Stimulated activated CD4-positive, alpha-beta T cell treated with anti-CD3 and anti-CD28 coated beads, Interleukin-4, amount 100 ng/mL, for 1 hour (primary cell): Measurements from ENCODE around the gene ZPR1.
"Not testable (repeated sequence)": the region's sequence is repeated elsewhere in the genome, so short reads cannot be mapped to it uniquely, and the experiment has no call there.

ENCODE experiments used
- DNase-seq: peaks from one replicate; pipeline ENCODE4 v3.0.0-alpha.2; 2020

Gene ZPR1

DNA sequence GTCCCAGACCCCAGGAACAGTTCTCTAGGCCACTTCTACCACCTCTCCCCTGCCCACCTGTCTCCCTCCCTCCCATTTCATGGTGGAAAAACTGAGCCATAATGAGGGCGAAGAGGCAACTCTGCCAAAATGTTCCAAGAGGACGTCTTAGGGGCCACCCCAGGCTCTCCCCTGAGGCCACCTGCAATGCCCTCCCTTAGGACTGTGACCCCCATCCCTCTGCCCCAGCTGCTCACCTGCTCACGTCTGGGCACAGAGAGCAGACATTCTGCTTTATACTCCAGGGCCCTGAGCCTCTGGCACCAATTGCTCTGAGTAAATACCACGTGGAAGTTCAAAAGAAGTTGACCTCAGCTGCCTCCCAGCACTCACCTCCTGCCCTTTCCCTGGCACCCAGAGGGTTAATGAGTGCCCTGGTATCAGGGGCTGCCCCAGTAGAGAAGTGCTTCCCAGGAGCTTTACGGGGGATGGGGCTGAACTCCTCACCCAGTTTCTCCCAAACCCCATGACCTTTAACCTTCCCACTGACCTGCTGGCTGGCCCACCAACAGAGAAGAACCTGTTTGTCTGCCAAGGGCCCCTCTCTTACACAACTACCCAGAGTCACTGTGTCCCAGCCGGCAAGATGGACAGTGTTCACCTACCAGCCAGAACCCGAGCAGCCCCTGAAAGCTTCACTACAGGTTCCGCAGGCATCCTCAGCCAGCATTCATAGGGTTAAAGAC lies 4.5 kb upstream of the ZPR1 start:
- DNase-seq: no peak

DNA sequence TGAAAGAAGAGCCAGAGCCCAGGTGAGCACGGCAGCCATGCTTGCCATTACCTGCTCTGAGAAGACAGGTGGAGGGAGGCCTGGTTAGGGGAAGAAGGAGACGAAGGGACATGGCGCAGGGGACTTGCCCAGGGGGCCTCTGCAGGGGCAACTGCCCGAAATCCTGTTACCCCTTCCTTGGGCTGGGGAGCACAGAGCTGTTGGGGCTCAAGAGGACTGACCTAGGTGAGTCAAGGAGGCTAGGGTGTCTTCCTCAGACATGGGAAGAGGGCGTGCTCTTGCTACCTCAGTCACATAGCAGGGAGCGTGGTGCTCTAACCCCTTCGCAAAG lies 4.0 kb upstream of the ZPR1 start, which contains the start of gene APOA5:
APOA5 (minus strand) TSS at position 67 of the 331 bp plus-strand sequence; CDS start at position 48, 19 bp downstream.
- DNase-seq: no peak

DNA sequence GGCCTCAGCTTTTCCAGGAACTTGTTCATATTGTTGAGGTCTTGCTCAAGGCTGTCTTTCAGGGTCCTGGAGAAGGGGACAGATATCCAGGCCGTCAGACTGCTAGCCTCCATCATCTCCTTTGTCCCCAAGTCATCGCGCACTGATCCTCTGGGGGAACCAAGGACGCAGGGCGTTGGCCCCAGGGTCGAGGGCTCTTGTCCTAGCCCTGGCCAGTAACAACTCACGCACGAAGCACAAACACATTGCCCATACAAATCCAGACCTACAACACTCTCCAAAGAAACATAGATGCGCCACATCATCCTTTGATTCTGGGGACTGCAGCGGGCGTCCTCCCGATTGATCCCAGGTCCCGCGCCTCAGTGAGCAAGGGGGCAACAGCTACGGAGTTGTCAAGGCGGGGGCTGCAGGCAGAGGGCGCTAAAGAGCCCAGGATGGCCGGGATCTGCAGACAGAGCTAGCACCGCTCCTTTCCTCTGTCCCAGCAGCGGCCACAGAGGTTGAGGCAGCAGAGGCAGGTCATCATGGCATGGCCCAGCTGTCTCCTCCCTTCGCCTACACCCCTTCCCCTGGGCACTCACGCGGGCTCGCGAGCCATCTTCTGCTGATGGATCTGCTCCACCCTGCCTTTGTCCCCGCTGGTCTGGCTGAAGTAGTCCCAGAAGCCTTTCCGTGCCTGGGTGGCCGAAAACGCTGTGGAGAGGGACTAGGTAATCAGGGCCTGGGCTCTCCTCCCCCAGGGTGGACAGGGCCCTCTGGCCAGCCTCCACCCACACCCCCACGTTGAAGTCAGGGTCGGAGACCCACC lies 3.4 kb upstream of the ZPR1 start:
- DNase-seq: peak; percentile 77

DNA sequence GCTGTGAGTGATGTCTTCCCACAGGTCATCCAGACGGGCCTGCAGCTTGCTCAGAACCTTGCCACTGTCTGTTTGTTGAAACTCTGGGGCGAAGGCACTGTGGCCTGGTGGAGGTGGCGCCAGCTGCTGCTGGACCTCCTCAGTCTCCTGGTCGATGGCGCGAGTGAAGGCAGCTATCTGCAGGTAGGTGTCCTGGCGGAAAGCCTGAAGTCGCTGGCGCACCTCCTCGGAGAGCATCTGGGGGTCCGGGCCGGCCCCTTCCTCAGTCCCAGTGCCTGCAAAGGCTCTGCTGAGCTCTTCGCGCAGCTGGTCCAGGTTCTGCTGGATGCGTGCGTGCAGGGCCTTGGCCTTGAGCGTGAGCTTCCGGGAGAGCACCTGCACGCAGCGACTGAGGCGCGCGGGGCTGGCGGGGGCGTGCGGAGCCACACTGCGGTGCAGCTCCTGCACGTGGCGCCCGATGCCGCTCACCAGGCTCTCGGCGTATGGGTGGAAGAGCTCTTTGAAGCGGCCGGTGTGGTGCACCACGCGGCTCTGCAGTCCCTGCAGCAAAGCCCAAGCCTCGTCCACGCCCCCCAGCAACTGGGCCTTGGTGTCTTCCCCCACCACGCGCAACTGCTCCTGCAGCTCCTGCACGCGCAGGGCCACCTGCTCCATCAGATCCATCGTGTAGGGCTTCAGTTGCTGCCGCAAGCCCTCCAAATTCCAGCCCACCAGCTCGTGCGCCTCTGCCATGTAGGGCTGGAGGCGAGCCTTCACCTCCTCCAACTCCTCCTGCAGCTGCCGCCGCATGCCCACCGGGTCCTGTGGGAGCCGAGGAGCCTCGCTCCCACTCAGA lies 2.6 kb upstream of the ZPR1 start:
- no peak for DNase-seq

DNA sequence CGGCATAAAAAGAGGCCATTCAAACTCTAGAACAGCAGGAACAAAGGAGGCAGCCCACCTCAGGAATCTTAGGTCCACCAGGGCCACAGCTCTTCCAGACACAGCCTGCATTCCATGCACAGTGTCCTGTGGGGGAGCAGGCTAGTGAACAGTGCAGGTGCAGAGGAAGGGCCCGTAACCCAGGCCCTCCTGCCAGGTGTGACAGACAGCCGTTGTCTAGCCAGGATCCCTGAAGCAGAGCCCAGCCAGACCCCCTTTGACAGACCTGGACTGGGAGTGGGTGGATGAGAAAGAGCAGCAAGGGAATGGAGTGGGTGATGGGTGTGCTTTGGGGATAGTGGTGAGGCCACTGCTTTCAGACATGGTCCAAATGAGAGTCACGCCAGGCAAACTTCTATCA lies 1.2 kb upstream of the ZPR1 start:
- DNase-seq: no peak

DNA sequence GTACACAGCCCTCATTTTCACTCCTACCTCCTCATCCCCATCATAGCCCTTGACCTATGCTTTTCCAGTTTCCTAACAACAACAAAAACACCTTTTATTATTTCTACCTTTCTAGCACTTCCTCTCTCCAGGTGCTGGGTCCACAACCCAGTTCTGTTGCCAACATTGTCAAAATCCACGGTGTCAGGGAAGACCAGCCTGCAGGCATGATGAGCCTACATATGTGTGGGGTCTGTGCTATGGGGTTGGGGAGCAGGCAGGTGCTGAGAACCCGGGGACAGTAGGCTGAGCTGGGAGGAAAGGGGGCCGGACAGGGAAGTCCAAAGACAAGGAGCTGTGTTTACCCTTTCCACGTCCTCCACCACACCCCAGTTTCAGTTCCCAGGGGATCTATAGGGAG lies 711 bp upstream of the ZPR1 start:
- DNase-seq: no peak

DNA sequence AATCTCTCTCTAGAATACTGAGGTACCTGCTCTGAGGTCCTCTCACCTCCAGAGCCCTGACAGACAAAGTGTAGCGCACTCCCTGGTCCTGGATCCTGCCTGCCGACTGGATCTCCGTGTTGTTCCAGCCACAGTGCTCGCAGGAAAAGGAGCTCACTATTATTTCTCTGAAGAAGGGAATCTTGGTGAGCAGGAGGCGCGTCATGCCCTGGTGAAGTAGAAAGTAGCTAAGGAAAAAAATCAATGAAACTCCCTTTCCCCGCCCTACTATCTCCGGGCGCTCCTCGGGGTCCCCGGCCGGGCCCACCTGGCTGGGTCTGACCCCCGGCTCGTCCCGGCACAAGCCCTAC lies 412 bp downstream of the ZPR1 start:
- no peak for DNase-seq

DNA sequence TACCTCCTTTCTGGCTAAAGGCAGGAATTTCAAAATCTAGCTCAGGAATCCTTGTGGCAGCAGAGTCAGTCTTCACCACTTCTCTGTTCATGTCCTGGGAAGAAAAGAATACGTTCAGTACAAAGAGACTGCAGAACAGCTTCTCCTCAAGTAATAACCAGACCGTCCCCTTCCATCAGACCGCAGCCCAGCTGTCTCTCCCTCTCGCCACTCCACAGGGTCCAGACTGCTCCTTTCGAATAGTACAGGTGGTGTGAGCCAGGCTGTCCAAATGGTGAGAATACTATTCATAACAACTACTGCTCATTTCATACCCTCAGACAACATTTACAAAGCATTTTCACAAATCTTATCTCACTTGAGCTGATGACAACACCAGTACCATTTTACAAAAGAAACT lies 857 bp downstream of the ZPR1 start:
- DNase-seq: no peak

DNA sequence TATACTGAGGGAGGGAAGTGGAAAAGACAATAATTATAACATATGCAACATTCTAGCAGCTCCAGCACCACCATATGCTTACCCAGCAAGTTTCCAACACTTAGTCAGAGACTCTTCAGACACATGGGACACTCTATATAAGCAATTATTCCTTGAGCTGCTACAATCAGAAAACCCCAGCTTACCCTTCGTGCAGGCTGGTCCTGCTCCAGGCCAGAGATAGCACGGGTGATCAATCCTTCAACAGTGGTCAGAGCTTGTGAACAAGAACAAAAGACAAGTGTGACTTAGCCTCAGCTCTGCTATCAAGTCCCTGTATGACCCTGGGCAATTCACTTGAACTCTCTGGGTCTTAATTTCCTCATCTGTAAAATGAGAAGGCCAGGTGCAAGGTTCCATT lies 1.5 kb downstream of the ZPR1 start:
- DNase-seq: no peak

DNA sequence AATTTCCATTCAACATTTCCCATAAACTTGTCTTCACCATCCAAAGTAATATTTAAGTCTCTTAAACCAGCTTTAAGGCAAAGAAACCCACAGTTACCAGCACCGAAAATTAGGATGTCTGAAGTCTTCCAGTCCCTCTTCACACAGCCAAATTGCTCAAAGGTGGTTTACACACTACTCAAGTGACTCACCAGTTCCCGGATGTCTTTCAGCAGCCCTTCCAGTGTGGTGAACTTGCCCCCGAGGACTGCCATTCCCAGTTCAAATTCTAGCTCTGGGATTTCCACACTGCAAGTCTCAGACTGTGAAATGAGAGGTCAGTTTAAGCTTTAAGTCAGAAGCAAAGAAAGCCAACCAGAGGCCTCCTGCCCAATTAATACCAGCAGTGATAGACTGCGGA lies 5.1 kb downstream of the ZPR1 start:
- DNase-seq: no peak

DNA sequence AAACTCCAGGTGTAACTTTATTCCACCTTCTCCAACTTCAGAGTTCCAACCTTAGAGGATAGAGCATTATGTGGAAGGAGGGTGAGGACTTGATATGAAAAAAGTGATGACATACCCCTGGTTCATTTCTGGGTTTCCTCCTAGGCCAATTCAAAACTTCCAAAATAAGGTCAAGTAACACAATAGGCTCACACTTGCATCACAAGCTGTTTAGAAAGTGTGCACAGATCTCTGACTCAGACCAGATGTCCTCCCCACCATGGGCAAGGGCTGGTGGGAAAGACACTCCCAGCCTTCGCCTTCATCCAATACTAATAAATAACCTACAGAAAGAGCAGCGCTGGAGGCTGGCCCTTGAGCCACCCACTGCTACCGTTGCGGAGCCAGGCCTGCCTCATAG lies 9.3 kb downstream of the ZPR1 start:
- DNase-seq: no peak

DNA sequence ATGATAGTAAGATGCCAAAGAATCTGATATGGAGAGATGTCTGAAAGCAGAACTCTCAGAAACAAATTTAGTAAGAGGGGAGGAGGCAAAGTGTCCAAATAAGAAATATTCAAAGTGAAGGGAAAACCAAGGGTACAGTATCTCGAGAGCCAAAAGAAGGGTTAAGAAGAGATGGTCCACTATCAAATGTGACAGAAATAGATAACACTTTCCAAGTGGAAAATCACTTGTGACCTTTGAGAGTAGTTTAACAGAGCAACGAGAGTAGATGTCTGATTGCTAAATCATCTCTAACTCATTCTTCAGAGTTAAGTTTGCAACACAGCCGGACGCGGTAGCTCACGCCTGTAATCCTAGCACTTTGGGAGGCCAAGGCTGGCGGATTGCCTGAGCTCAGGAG lies 10.8 kb downstream of the ZPR1 start:
- DNase-seq: no peak

DNA sequence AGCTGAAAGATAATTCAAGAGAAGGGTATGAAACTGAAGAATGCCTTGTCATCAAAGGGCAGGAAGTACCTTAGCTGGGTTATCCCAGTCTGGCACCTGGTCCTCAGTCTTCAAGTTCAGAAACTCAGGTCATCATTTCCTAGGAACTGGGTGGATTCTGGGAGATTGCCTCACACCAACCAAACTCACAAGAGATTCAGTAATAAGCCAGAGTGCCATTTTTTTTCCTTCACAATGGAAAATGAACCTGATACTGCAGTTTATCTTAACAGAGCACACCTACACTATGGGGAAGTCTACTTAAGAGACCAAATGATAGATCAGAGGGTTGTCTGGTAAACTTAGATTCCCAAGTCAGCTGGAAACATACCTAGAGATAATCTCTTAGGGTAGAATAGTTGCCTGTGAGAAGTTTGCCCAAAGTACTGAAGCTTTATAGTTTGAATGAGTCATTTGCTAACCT lies 11.3 kb downstream of the ZPR1 start:
- DNase-seq: no peak

DNA sequence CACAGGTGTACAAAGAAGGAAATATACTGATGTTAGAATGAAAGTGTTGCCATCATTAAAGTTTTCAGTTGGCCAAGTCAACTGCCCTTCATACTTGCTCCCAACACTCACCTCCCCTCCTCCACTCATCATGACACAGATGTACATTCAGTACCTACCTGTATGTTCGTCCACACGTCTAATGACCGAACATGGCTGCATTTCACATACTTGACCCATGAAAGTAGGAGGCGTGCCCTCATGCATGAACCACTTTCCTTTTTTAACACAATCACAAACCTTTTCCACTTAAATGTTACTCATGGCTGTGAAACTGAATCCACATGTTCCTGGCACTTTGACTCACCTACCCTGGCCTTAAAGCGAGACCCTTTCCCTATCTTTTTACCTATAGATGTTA lies 11.8 kb downstream of the ZPR1 start:
- DNase-seq: no peak

DNA sequence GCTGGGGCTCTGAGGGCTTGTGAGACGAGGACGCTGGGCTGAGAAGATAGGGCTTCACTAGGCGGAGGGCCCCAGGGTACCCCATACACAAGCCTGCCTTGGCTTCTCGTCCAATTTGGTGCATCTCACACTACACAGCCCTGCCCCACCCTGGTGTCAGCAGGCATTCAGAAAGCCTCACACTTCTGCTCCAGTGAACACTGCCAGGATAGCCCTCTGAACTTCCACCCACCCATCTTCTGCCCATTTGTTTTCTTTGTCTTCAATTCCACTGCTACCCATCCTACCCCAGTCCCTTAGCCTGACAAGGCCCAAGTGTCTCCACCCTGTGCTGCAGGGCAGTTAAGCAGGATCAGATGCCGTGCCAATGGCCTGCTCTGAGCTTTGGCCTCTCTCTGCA lies 13.2 kb downstream of the ZPR1 start:
- DNase-seq: no peak

DNA sequence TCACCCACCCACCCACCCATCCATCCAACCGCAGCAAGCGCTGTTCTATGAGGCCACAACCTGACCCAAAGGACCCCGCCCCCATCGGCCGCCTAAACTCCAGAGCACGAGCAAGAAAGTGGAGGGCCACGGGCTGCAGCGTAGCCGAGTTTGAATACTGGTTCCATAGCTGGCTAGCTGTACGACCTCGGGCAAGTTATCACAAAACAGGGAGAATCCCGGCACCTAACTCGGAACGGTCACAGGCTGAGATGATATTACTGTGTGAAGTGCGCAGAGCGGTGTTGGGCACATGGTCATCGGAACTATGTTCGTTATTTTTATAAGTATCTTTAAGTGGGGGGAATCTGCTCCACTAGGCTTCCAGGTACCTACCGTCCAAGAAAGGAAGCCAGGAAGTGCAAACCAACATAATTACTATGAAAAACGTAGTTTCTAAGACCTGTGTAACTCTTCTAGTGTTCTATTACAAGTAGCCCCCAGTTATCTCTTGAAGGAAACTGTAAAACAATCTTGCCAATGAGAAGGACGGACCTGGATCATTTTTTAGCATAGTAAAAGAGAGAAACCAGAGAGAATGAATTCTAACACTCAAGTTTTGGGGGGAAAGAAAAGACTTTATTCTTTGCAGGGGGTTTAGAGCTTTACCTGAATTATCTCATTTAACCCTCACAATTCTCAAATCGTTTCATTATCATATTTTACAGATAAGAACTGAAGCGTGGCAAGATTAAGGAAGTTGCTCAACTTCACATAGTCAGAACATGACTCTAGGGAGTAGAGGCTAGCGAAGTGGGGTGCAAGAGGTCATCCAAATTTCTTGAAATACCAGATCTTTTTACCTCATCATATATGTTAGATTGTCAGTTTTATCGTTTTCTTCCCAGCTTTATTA lies 14.4 kb downstream of the ZPR1 start:
- no peak for DNase-seq

DNA sequence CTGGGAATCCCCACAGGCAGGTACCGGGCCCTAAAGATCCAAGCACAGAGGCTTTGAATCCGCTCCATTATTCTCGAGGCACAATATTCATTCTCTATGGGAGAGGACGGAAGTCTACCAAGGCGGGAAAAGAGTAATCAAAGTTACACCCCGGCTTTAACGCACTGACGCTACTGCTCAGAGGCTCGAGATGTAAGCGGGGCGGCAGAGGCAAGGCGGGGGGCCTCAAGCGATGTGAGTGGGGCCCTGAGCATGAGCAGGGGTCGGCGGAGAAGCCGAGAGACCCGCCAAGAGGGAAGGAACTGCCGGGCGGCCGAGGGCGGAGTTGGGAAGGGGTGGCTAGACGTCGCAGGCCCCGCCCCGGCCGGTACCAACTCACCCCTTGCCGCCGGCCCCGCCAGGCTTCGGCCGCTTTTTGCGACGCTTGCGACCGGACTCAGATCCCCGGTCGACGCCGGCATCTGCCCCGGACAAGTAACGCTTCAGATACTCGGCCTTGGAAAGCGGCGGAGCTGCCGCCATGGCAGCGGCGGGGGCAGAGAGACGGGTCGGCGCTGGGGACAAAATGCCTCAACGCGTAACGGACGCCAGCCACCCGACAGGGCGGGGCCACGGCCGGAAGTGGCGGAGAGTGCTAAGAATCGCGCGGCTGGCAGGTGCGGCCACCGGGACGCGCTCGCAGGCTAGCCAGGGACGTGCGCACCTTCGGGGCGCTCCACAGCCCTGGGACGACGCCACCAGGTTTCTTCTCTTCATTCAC lies 15.2 kb downstream of the ZPR1 start, which contains the start of gene BUD13:
BUD13 (minus strand) TSS at position 545 of the 760 bp plus-strand sequence; CDS start at position 522, 23 bp downstream.
- peak; percentile 97 for DNase-seq

DNA sequence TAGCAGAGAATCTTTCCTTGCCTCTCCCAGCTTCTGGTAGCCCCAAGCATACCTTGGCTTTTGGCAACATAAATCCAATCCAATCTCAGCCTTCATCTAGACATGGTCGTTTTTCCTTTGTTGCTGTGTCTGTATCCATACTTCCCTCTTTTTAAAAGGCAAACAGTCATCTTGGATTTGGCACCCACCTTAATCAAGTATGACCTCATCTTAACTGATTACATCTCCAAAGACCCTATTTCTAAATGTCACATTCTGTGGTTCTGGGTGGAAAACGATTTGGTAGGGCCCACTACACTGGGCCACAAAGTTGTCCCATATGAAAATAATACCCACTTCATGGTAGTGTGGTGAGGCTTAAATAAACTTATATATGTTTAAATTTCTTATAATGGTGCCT lies 15.9 kb downstream of the ZPR1 start:
- no peak for DNase-seq

DNA sequence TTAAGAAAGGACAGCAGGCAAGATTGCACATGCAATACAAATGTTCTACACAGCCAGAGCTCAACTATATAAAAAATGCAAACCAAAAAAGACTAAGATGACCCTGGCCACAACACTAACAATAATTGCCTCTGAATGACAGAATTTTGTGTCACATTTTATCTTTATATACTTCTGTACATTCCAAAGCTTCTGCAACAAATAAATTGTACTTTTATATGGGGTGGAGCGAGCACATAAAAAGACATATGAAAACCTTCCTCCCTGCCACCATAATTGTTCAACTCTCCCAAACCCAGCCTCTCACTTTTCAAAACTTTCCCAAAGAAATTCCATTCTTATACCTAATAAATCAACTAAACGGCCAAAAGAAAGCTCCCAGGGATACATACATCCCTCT lies 25.7 kb downstream of the ZPR1 start:
- no peak for DNase-seq

DNA sequence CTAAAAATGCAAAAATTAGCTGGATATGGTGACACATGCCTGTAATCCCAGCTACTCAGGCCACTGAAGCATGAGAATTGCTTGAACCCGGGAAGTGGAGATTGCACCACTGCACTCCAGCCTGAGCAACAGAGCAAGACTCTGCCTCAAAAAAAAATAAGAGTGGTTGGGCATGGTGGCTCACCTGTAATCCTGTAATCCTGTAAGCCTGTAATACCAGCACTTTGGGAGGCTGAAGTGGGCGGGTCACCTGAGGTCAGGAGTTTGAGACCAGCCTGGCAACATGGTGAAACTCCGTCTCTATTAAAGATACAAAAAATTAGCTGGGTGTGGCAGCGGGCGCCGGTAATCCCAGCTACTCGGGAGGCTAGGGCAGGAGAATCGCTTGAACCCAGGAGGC lies 31.8 kb downstream of the ZPR1 start:
- not testable (repeated sequence) for DNase-seq

DNA sequence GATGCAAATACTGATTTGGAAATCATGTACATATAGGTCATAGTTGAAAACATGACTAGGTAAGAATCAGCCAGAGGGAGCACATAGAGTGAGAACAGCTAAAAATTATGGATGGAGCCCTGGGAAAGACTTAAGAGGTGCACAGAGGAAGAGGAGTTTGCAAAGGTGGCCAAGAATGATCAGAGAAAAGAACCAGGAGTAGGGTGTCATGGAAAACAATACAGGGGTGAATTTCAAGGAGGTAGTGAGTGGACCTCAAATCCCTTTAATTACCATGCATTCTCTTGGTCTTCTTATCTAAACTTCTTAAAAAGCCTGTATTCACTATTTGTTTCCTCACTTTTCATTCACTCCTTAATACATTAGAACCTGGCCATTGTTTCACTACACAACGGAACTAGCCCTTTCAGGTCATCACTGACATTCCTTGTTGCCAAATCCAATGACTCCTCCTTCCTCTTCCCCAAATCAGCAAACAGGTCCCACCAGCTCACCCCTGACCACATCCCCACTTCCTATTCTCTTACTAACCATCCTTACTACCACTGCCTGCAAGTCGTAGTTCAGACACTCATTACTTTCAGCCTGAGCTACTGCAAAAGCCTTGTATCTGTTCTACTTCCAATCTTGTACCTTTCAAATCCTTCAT lies 37.6 kb downstream of the ZPR1 start:
- DNase-seq: no peak
